HepG2 (cell line): ENCODE data around the gene RNF126. TPM values are rescaled to one million over a fixed set of nuclear protein-coding genes. Genes with fewer than 3 reads are reported as not detected.

Experiments
- ATAC-seq: fragments of 200-7000 bp; cut with Tn5 transposase; 3 replicates; pipeline ENCODE4 v1.9.1; 2020; ENCODE audit warnings: mild to moderate bottlenecking, moderate library complexity
- BruUV-seq: library from RNA; stranded (reverse); fragments of 400-500 nt; replicated peaks from 2 replicates; lab custom pipeline; 2021; lab: Mats Ljungman, UMichigan
- CTCF ChIA-PET: fragments of 300-600 bp; formaldehyde crosslinking; extraction: SDS; loops from one replicate; lab custom pipeline; 2021; ENCODE audit warnings: low total read pairs, inconsistent platforms, low intra/inter-chr PET ratio; lab: Yijun Ruan, JAX
- POLR2A ChIA-PET: fragments of 350-600 bp; sonication (Branson Sonifier 250); formaldehyde crosslinking; loops from one replicate; lab custom pipeline; 2020; ENCODE audit warnings: antibody characterized with exemption, inconsistent platforms; lab: Yijun Ruan, JAX
- DNase-seq: peaks from one replicate; pipeline ENCODE4 v3.0.0-alpha.2; 2015; ENCODE audit warnings: low spot score
- FAIRE-seq: peaks from 3 replicates; lab custom pipeline; 2011; peaks lifted over from hg19 to GRCh38; lab: Jason Lieb, UNC
- H2AFZ ChIP-seq: one replicate; pipeline ENCODE4 v1.6.1; 2011; ENCODE audit warnings: low read length, inconsistent platforms
- H3K27ac ChIP-seq: fragments of 300-600 bp; 3 replicates; pipeline ENCODE4 v1.8.0; 2011; ENCODE audit warnings: mixed run types, mild to moderate bottlenecking, mixed read lengths, low read length, inconsistent platforms; ENCODE audit not compliant: insufficient read depth; ENCODE audit errors: extremely low read length
- H3K27me3 ChIP-seq, 2 experiments: fragments of 200-600 bp in 1 of 2; 2 replicates in 1 of 2; 3 replicates in 1 of 2; pipeline versions ENCODE4 v1.6.0 to v1.8.0; 2011; ENCODE audit warnings: low read length in 2 of 2, mild to moderate bottlenecking in 2 of 2, moderate library complexity in 2 of 2, inconsistent platforms in 1 of 2; ENCODE audit not compliant: insufficient read depth in 2 of 2, control insufficient read depth in 1 of 2
- H3K36me3 ChIP-seq, 2 experiments: fragments of 200-600 bp in 1 of 2; replicated peaks in 1 of 2; 2 replicates in 1 of 2; 3 replicates in 1 of 2; pipeline versions ENCODE4 v1.5.1 to v1.8.0; 2011; ENCODE audit warnings: low read length in 2 of 2, inconsistent platforms in 1 of 2; ENCODE audit not compliant: insufficient read depth in 2 of 2, control insufficient read depth in 1 of 2
- H3K4me1 ChIP-seq: 2 replicates; pipeline ENCODE4 v1.5.1; 2012; ENCODE audit warnings: low read length, inconsistent platforms; ENCODE audit not compliant: insufficient read depth
- H3K4me2 ChIP-seq: 2 replicates; pipeline ENCODE4 v1.6.0; 2011; ENCODE audit warnings: low read depth, low read length, inconsistent platforms
- H3K4me3 ChIP-seq, 3 experiments: fragments of 200-600 bp in 1 of 3; sonication (generic), shearing (Covaris generic) in 1 of 3; replicated peaks in 1 of 3; 2 replicates each; pipeline ENCODE4 v1.5.1; 2011 to 2016; ENCODE audit warnings: low read length in 3 of 3, inconsistent platforms in 2 of 3, low read depth in 2 of 3, mild to moderate bottlenecking in 2 of 3, control low read depth in 1 of 3, mixed read lengths in 1 of 3; ENCODE audit not compliant: insufficient read depth in 1 of 3
- H3K79me2 ChIP-seq: one replicate; pipeline ENCODE4 v1.6.1; 2011; ENCODE audit warnings: low read length, inconsistent platforms; ENCODE audit not compliant: insufficient read depth
- H3K9ac ChIP-seq: 2 replicates; pipeline ENCODE4 v1.6.0; 2011; ENCODE audit warnings: mild to moderate bottlenecking, low read depth, low read length, inconsistent platforms; ENCODE audit not compliant: insufficient read depth
- H3K9me3 ChIP-seq: 2 replicates; pipeline ENCODE4 v1.5.1; 2012; ENCODE audit warnings: mild to moderate bottlenecking, low read length
- H4K20me1 ChIP-seq: 2 replicates; pipeline ENCODE4 v1.6.0; 2011; ENCODE audit warnings: inconsistent platforms, mild to moderate bottlenecking, low read length, moderate library complexity; ENCODE audit not compliant: insufficient read depth
- ERF ChIP-seq: IDR thresholded peaks from 2 replicates; pipeline ENCODE4 v1.6.1; 2018; ENCODE audit warnings: missing biosample characterization, missing genetic modification reagents
- ETV5 ChIP-seq: IDR thresholded peaks from 2 replicates; pipeline ENCODE4 v1.6.1; 2018; ENCODE audit warnings: missing biosample characterization, missing genetic modification reagents, inconsistent platforms, borderline replicate concordance
- FOXM1 ChIP-seq: sonication (generic); formaldehyde crosslinking; IDR thresholded peaks from 2 replicates; pipeline ENCODE4 v1.5.0; 2020; ENCODE audit warnings: missing genetic modification reagents
- FOXP4 ChIP-seq: sonication (generic); formaldehyde crosslinking; IDR thresholded peaks from 2 replicates; pipeline ENCODE4 v1.4.0; 2020; ENCODE audit warnings: missing genetic modification reagents
- HOXA9 ChIP-seq: sonication (generic); formaldehyde crosslinking; IDR thresholded peaks from 2 replicates; pipeline ENCODE4 v1.8.1; 2022; ENCODE audit warnings: missing genetic modification reagents, mild to moderate bottlenecking, moderate library complexity, borderline replicate concordance
- ISL2 ChIP-seq: sonication (generic); formaldehyde crosslinking; IDR thresholded peaks from 2 replicates; pipeline ENCODE4 v1.5.0; 2020; ENCODE audit warnings: missing genetic modification reagents
- MAFF ChIP-seq: IDR thresholded peaks from 2 replicates; pipeline ENCODE4 v1.6.1; 2011; ENCODE audit warnings: low read depth, low read length, improper control_type of control experiment
- MTF2 ChIP-seq: sonication (generic); formaldehyde crosslinking; IDR thresholded peaks from 2 replicates; pipeline ENCODE4 v1.5.0; 2020; ENCODE audit warnings: missing genetic modification reagents, borderline replicate concordance
- NPAS2 ChIP-seq: sonication (generic); formaldehyde crosslinking; IDR thresholded peaks from 2 replicates; pipeline ENCODE4 v1.8.0; 2022; ENCODE audit warnings: mild to moderate bottlenecking, missing genetic modification reagents, borderline replicate concordance
- REL ChIP-seq: sonication (generic); formaldehyde crosslinking; conservative IDR thresholded peaks from 2 replicates; pipeline ENCODE4 v1.8.0; 2022; ENCODE audit warnings: mild to moderate bottlenecking, missing genetic modification reagents, moderate library complexity
- TCF12 ChIP-seq, 2 experiments: fragments of 450-650 bp in 1 of 2; sonication (generic) in 1 of 2; formaldehyde crosslinking in 1 of 2; IDR thresholded peaks; 2 replicates each; pipeline versions ENCODE4 v1.6.1 to v1.8.0; 2017 to 2022; ENCODE audit warnings: antibody characterized with exemption in 1 of 2, mild to moderate bottlenecking in 1 of 2, missing genetic modification reagents in 1 of 2, moderate library complexity in 1 of 2
- ZBTB33 ChIP-seq: sonication (generic); formaldehyde crosslinking; IDR thresholded peaks from 2 replicates; pipeline ENCODE4 v1.4.0; 2020; ENCODE audit warnings: missing genetic modification reagents
- ZBTB38 ChIP-seq: sonication (generic); formaldehyde crosslinking; IDR thresholded peaks from 2 replicates; pipeline ENCODE4 v1.5.1; 2020; ENCODE audit warnings: mild to moderate bottlenecking, missing genetic modification reagents
- ZNF33B ChIP-seq: sonication (generic); formaldehyde crosslinking; IDR thresholded peaks from 2 replicates; pipeline ENCODE4 v1.5.1; 2020; ENCODE audit warnings: mild to moderate bottlenecking, missing genetic modification reagents
- ZNF562 ChIP-seq: sonication (generic); formaldehyde crosslinking; IDR thresholded peaks from 2 replicates; pipeline ENCODE4 v1.8.0; 2022; ENCODE audit warnings: missing genetic modification reagents, borderline replicate concordance
- ZNF577 ChIP-seq: sonication (generic); formaldehyde crosslinking; IDR thresholded peaks from 2 replicates; pipeline ENCODE4 v1.4.0; 2020; ENCODE audit warnings: mild to moderate bottlenecking, low read depth, missing genetic modification reagents, borderline replicate concordance
- ZNF580 ChIP-seq: IDR thresholded peaks from 2 replicates; pipeline ENCODE4 v1.6.1; 2016; ENCODE audit warnings: low read depth, borderline replicate concordance
- WGBS: methylation state at CpG from one replicate; pipeline ENCODE4 v1.1.6; 2017; ENCODE audit warnings: low lambda C conversion rate; 5-methylcytosine and 5-hydroxymethylcytosine counted together
- in situ Hi-C: cut with HindIII; loops from 2 replicates; pipeline ENCODE4 v1.10.0; 2017; ENCODE audit warnings: low pct_unique_long_range_greater_than_20kb; ENCODE audit not compliant: extremely low pct_ligation_motif_present
- intact Hi-C: fragments of 100-400 bp; cut with micrococcal nuclease; formaldehyde crosslinking; loops from one replicate; pipeline ENCODE4 v1.10.0; 2022; ENCODE audit not compliant: unreplicated experiment
- polyA plus RNA-seq, 8 experiments: library from polyadenylated mRNA; depleted of rRNA in 3 of 8; stranded (reverse) in 7 of 8; unstranded in 1 of 8; fragments of >200 nt; fragmentation: Illumina TruSeq in 4 of 8; extraction: Trizol in 4 of 8; gene quantifications; 2 replicates each; pipeline versions ENCODE4 v1.2.1 to v1.2.3, GENCODE V29; 2011 to 2016; ENCODE audit warnings: low read depth in 4 of 8, missing spikeins in 1 of 8, mixed read lengths in 1 of 8; ENCODE audit not compliant: insufficient read depth in 1 of 8
- total RNA-seq, 5 experiments: library from RNA; depleted of rRNA; stranded (reverse); fragments of >200 nt; fragmentation: Illumina TruSeq; extraction: Trizol; gene quantifications; 2 replicates each; pipeline ENCODE4 v1.2.3, GENCODE V29; 2016; ENCODE audit warnings: low read depth in 1 of 5

RNF126 gene
- total and polyA plus RNA-seq, 2 of the 13 experiments (the other 11 are each of a cell fraction or from before 2014, with no cell fraction given): 23.2 to 34.0 TPM

- TF ChIP-seq TCF12 (IDR thresholded peaks at IDR 0.05) (no peak), TCF12 (CRISPR knock-in tag; IDR thresholded peaks at IDR 0.05) (no peak), ZNF580 (CRISPR knock-in tag) (no peak), FOXM1 (no peak), MTF2 (CRISPR knock-in tag) (no peak), ISL2 (CRISPR knock-in tag) (no peak), HOXA9 (no peak)
These were observed 48.2 kb upstream of the RNF126 start (continued) for GRCh38 chr19:711254-711653.

- H3K4me1 ChIP-seq: peaks cover 47% of the 10 kb centered on the region
- H3K9ac ChIP-seq: no peak overlapping the region
- H3K79me2 ChIP-seq: no peaks in the 10 kb centered on the region
- WGBS: 75% methylated on average over 13 of the region's 21 CpGs
- in situ Hi-C loops (no loop called here), intact Hi-C loops (no loop called here)
- no peaks in the 10 kb centered on the region for H3K36me3 ChIP-seq
- POLR2A ChIA-PET: interaction anchor here (0.6 kb wide), 1 partner anchor 692 kb away, joined by 3 read pairs; no protein-coding TSS in a partner anchor
- H3K27ac ChIP-seq: no peak overlapping the region
- FAIRE-seq (no peak), DNase-seq (no peak), ATAC-seq (no peak)
- H3K4me2 ChIP-seq: no peak overlapping the region
- no TSS peak for BruUV-seq
- H2AFZ ChIP-seq: no peak overlapping the region
- H3K9me3 ChIP-seq: 0 out of 2 replicates have a peak, but pooled peaks cover 4% of the 10 kb centered on the region
- H3K4me3 ChIP-seq: no peak overlapping the region
- H4K20me1 ChIP-seq: no peaks in the 10 kb centered on the region
- no peaks in the 10 kb centered on the region for H3K27me3 ChIP-seq
- CTCF ChIA-PET: no interaction called here
- TF ChIP-seq NPAS2 (CRISPR knock-in tag) (no peak), ETV5 (no peak), ZNF562 (CRISPR knock-in tag) (no peak), FOXP4 (CRISPR knock-in tag) (no peak), MAFF (no peak), REL (CRISPR knock-in tag) (no peak), ERF (no peak), ZNF33B (CRISPR knock-in tag) (no peak), ZBTB33 (peak; percentile 53; the same call in 1 of the 2 replicates), ZBTB38 (CRISPR knock-in tag) (peak; percentile 60; the same call in 1 of the 2 replicates), ZNF577 (CRISPR knock-in tag) (no peak)
These were observed 47.8 kb upstream of the RNF126 start for GRCh38 chr19:710767-711166.
